Activated T-helper 1 cell treated with anti-CD3 and anti-CD28 coated beads, Interleukin-12 subunit alpha, Interleukin-12 subunit beta, Interleukin-2, Interleukin-4 antibody, amounts not matched to agents 30 ng/mL and 10 ng/mL and 1 ng/mL, durations not matched to agents 14 hours and 24 hours and 36 hours (primary cell): ENCODE measurements around the gene SPDYE3. TPM values are rescaled to one million over a fixed set of nuclear protein-coding genes. Genes with fewer than 3 reads are reported as not detected.
"Not testable (repeated sequence)": the region's sequence is repeated elsewhere in the genome, so short reads cannot be mapped to it uniquely, and the experiment has no call there.

Source experiments
- DNase-seq: peaks from one replicate; pipeline ENCODE4 v3.0.0; 2021; ENCODE audit warnings: low spot score
- H3K27ac Mint-ChIP-seq: one replicate; pipeline ENCODE4 v1.8.0; 2021; ENCODE audit warnings: mild to moderate bottlenecking, mixed read lengths
- H3K27me3 Mint-ChIP-seq: one replicate; pipeline ENCODE4 v1.8.0; 2022; ENCODE audit warnings: mild to moderate bottlenecking, moderate library complexity, mixed read lengths; ENCODE audit not compliant: insufficient read depth
- H3K36me3 Mint-ChIP-seq: one replicate; pipeline ENCODE4 v1.8.0; 2021; ENCODE audit warnings: low read depth, mixed read lengths
- H3K4me1 Mint-ChIP-seq: one replicate; pipeline ENCODE4 v1.8.0; 2021; ENCODE audit warnings: low read depth, mixed read lengths
- H3K4me3 Mint-ChIP-seq: one replicate; pipeline ENCODE4 v1.8.0; 2021; ENCODE audit warnings: mild to moderate bottlenecking, moderate library complexity, mixed read lengths
- H3K9me3 Mint-ChIP-seq: one replicate; pipeline ENCODE4 v1.8.0; 2021; ENCODE audit warnings: mixed read lengths
- intact Hi-C: fragments of 100-400 bp; cut with micrococcal nuclease; formaldehyde crosslinking; loops from one replicate; pipeline ENCODE4 v1.15.1; 2024
- total RNA-seq: library from RNA; stranded (reverse); gene quantifications from 2 replicates; pipeline ENCODE4 v1.2.3, GENCODE V29; 2022

SPDYE3 gene, protein sequence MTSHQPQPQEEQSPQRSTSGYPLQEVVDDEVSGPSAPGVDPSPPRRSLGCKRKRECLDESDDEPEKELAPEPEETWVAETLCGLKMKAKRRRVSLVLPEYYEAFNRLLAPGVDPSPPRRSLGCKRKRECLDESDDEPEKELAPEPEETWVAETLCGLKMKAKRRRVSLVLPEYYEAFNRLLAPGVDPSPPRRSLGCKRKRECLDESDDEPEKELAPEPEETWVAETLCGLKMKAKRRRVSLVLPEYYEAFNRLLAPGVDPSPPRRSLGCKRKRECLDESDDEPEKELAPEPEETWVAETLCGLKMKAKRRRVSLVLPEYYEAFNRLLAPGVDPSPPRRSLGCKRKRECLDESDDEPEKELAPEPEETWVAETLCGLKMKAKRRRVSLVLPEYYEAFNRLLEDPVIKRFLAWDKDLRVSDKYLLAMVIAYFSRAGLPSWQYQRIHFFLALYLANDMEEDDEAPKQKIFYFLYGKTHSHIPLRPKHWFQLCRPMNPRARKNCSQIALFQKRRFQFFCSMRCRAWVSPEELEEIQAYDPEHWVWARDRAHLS
- total RNA-seq, result not detected in 2 replicates

DNA sequence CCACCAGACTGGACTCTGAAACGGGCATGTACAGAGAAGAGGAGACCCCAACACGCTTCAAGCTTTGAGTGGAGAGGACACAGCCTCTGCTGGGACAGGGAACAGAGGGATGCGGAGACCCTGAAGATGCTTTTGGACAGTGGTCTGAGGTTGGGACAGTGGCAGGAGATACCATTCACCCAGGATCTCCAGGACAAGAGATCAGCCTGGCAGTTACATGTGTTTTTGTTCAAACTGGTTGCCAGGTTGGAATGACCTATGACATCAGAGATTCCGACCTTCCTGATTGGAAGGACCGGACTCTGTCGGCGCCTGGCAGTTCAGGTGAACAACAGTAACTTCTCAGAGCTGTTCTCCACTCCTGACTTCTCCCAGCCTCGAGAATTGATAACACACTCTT lies at the start of gene SPDYE3:
Gene SPDYE3 (plus strand): TSS at position 301 of the 400 bp plus-strand sequence. CDS start 184 bp downstream, outside the sequence.
- intact Hi-C loops, DNase-seq, H3K9me3 Mint-ChIP-seq, H3K4me1 Mint-ChIP-seq, H3K36me3 Mint-ChIP-seq, H3K27me3 Mint-ChIP-seq, H3K4me3 Mint-ChIP-seq, H3K27ac Mint-ChIP-seq: not testable (repeated sequence)

DNA sequence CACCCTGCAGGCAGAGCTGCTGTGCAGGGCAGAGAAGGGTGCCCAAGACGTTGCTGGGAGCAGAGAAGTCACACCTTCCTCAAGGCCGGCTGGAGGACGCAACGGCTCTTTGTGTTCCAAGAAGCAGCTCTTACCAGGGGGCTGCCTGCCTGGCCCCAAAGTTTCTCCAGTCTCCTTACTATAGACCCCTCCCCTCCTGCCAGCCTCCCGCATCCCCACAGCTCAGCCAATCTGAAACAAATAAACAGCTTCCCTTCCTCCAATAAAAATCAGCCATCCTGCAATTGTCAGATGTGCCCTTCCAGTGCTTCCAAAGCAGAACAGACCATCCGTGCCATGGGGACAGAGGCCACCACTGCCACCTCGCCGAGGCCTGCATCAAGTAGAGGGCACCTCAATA lies 47.5 kb upstream of the SPDYE3 start:
- intact Hi-C loops, H3K27ac Mint-ChIP-seq, DNase-seq, H3K4me1 Mint-ChIP-seq, H3K36me3 Mint-ChIP-seq, H3K27me3 Mint-ChIP-seq, H3K4me3 Mint-ChIP-seq, H3K9me3 Mint-ChIP-seq: not testable (repeated sequence)

DNA sequence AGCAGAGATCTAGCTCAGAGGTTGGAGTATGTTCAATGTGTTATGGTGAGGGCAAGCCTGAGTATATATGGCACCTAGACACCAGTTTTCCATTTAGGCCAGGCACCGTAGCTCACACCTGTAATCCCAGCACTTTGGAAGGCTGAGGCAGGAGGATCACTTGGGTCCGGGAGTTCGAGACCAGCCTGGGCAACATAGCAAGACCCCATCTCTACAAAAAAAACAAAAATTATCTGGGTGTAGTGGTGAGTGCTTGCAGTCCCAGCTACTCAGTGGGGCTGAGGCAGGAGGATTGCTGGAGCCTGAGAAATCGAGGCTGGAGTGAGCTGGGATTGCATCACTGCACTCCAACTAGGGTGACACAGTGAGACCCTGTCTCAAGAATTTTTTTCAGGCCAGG lies 44.6 kb upstream of the SPDYE3 start:
- H3K27me3 Mint-ChIP-seq, DNase-seq, H3K36me3 Mint-ChIP-seq, H3K9me3 Mint-ChIP-seq, H3K4me3 Mint-ChIP-seq, H3K27ac Mint-ChIP-seq, intact Hi-C loops: not testable (repeated sequence)
- H3K4me1 Mint-ChIP-seq, result peaks cover 12% of the 10 kb centered on the region

DNA sequence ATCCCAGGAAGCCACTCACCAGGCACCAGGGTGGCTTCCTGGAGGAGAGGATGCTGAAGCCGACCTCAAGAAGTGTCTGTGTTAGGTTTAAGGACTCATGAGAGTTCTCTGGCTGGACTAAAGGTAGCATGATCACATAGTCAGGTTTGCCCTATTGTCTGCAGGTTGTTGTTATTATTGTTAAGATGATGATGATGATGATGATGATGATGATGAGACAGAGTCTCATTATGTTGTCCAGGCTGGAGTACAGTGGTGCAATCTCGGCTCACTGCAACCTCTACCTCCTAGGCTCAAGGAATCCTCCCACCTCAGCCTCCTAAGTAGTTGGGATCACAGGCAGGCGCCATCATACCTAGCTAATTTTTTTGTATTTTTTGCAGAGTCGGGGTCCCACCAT lies 43.3 kb upstream of the SPDYE3 start:
- peaks cover 12% of the 10 kb centered on the region for H3K4me1 Mint-ChIP-seq
- H3K27ac Mint-ChIP-seq, H3K9me3 Mint-ChIP-seq, H3K36me3 Mint-ChIP-seq, H3K4me3 Mint-ChIP-seq, DNase-seq, H3K27me3 Mint-ChIP-seq, intact Hi-C loops: not testable (repeated sequence)

DNA sequence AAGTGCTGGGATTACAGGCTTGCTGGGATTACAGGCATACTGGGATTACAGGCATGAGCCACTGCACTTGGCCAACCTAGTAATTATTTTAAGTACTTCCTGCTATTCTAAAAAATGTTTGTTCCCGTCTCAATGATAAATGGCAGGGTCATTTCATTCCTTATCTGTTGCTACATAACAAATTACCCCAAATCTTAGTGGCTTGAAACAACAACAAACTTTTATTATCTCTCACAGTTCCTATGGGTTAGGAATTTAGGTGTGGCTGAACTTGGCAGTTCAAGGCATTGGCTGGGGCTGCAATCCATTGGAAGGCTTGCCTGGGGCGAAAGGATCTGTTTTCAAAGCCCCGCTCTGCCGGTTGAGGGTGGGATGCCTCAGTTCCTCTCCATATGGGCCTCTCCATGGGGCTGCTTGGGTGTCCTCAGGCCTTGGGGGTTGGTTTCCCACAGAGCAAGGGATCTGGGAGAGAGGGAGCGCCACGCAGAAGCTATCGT lies 42.8 kb upstream of the SPDYE3 start:
- H3K4me3 Mint-ChIP-seq, H3K9me3 Mint-ChIP-seq, H3K27ac Mint-ChIP-seq, intact Hi-C loops, H3K36me3 Mint-ChIP-seq, DNase-seq, H3K27me3 Mint-ChIP-seq: not testable (repeated sequence)
- H3K4me1 Mint-ChIP-seq, result peaks cover 12% of the 10 kb centered on the region

DNA sequence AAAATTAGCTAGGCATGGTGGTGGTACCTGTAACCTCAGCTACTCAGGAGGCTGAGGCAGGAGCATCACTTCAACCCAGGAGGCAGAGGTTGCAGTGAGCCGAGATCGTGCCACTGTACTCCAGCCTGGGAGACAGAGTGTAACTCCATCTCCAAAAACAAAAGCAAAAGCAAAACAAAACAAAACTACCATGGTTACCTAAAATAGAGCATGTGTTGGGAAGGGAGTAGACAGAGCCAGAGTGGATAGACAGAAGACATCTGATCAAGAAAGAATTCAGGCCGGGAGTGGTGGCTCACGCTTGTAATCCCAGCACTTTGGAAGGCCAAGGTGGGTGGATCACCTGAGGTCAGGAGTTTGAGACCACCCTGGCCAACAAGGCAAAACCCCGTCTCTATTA lies 41.7 kb upstream of the SPDYE3 start:
- H3K9me3 Mint-ChIP-seq, H3K36me3 Mint-ChIP-seq, intact Hi-C loops, H3K27ac Mint-ChIP-seq, DNase-seq, H3K27me3 Mint-ChIP-seq, H3K4me3 Mint-ChIP-seq: not testable (repeated sequence)
- H3K4me1 Mint-ChIP-seq, result peaks cover 16% of the 10 kb centered on the region

DNA sequence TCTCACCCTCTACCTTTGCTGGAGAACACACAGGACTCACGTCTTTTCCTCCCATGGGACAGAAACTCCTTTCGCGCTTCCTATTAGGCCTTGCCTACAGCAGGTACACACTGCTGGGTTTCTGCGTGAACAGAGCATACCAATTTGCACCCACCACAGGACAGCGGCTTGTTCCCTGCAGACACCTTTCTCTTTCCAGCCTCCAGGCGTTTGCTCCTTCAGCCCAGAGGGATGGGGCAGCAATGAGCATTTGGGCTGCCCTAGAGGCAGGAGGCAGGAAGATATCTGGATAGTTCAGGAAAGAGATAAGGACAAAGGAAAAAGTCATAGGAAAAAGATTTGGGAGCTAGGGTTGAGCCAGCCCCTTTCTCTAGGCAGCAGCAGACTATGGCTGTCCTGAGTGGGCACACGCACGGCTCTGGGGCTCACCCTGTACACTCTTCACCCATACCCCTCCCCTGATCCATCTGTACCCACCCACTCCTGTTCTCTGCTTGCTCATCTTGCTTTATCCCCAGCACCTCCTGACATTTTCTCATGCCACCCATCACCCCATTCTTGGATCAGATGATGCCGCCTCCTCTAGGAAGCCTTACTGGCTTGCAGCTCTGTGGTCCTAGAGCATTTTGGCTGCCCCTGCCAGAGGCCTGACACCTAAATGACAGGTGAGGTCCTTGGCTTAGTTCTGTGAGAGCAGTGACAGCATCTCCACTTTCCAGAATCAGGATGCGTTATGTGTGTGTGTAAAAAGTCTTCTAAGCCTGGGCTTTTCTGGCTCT lies 40.7 kb upstream of the SPDYE3 start:
- H3K9me3 Mint-ChIP-seq, result no peaks in the 10 kb centered on the region
- H3K36me3 Mint-ChIP-seq, result peaks cover 2% of the 10 kb centered on the region
- H3K4me1 Mint-ChIP-seq, result peaks cover 20% of the 10 kb centered on the region
- H3K4me3 Mint-ChIP-seq, result no peak overlapping the region
- no peak for DNase-seq
- H3K27me3 Mint-ChIP-seq, result peaks cover 2% of the 10 kb centered on the region
- intact Hi-C loops, result no loop called here
- no peak overlapping the region for H3K27ac Mint-ChIP-seq

DNA sequence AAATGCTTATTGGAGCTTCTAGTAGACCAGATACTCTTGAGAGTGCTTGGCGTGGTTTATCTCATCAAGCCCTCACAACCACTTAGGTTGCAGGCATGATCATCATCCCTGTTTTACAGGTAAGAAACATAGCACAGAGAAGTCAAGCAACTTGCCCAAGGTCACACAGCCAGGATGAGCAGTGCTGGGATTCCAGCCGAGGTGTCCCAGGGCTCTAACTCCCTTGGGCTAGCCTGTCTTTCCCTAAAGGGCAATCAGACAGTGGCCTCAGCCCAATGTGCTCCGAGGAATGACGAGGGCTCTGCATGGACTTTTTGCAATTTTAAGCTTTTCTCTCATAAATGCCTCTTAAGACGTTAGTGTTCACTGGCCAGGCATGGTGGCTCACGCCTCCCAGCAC lies 39.9 kb upstream of the SPDYE3 start:
- H3K27me3 Mint-ChIP-seq, result peaks cover 2% of the 10 kb centered on the region
- H3K36me3 Mint-ChIP-seq, result no peaks in the 10 kb centered on the region
- intact Hi-C loops, result no loop called here
- no peak overlapping the region for H3K27ac Mint-ChIP-seq
- DNase-seq, result no peak
- peaks cover 20% of the 10 kb centered on the region for H3K4me1 Mint-ChIP-seq
- no peaks in the 10 kb centered on the region for H3K9me3 Mint-ChIP-seq
- no peak overlapping the region for H3K4me3 Mint-ChIP-seq

DNA sequence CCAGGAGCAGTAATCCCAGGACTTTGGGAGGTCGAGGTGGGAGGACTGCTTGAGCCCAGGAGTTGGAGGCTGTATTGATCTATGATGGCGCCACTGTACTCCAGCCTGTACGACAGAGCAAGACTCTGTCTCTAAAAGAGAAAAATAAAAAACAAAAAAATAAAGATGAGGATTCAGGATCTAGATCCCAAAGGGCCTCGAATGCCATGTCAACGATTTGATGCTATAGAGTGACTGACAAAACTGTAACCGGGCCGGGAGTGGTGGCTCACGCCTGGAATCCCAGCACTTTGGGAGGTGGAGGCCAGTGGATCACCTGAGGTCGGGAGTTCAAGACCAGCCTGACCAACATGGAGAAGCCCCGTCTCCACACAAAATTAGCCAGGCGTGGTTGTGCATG lies 38.6 kb upstream of the SPDYE3 start:
- intact Hi-C loops, H3K4me3 Mint-ChIP-seq, H3K9me3 Mint-ChIP-seq: not testable (repeated sequence)

DNA sequence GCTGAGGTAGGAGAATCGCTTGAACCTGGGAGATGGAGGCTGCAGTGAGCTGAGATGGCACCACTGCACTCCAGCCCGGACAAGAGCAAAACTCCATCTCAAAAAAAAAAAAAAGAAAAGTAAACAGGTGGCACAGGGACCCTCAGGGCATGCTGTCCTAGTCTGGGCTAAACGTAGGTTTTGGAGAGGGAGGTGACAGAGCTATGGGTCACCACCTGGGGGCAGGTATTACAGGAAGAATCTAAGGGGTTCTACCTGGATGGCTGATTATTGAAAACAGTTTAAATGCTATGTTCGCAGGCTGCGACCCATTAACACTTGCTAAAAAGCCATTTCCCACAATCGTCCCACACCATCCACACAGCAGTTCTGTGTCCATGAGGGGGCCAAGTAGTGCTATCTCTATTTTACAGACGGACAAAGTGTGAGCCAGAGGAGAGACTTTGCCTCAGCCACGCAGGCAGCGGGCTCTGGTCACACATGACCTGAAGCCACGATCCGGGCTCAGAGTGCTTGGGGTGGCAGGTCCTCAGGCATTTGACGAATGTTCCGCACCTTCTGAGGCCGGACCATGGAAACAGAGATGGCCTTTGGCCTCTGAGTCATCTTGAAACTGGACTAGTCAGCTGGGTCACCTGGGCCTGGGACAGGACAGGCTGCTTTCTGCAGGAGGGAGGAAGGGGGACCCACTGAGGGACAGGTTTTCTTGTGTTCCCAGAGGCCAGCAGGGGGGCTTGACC lies 38.0 kb upstream of the SPDYE3 start:
- Mint-ChIP-seq H3K4me3 (peak overlapping the region; percentile 22), H3K4me1 (peaks cover 20% of the 10 kb centered on the region)
- intact Hi-C loops, result loop anchor here (5.0 kb wide), 4 partner anchors 47 to 717 kb away; partner anchors contain the start of genes FAM200A and TRIP6
- not testable (repeated sequence) for DNase-seq, H3K9me3 Mint-ChIP-seq, H3K27me3 Mint-ChIP-seq, H3K27ac Mint-ChIP-seq, H3K36me3 Mint-ChIP-seq

More for the DNA sequence above, 38.6 kb upstream of the SPDYE3 start:
- H3K36me3 Mint-ChIP-seq, H3K27ac Mint-ChIP-seq, H3K27me3 Mint-ChIP-seq, DNase-seq: not testable (repeated sequence)
- peaks cover 20% of the 10 kb centered on the region for H3K4me1 Mint-ChIP-seq

DNA sequence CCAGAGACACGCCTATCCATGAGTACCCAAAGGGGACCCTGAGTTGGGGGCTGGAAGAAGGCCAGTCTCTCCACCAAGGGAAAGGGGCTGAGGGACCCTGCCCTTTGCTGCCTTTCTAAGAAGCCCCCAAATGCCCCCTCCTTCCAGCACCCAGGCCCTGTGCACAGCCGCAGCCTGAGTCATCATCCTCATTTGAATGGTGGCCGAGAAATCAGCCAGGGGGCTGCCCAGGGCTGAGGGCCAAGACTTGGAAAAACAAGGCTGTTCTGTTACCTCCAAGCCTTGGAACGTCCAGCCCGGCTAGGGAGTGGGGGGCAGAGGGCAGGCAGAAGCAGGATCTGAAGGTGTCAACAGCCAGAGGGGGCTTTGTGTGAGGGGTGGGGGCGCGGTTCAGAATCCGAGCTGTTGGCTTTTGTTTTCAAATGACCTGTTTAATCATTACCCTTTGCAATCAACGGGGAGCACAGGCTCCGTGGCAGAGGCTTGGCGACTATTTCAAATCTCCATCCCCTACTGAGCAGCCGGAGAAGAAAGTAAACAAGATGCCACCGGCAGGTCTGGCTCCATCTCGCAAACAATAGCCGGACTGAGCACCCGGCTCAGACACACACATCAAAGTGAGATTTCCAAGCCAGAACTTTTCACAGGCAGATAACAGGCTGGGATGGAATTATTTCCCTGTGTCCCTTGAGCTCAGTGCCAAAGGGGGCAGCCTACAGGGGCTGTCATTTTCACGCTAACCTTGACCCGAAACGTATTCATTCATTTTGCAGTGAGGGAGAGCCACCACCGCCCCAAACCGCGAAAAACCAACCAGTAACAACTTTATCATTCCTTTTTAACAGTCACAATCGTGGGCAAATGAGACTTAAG lies 37.2 kb upstream of the SPDYE3 start:
- not testable (repeated sequence) for H3K36me3 Mint-ChIP-seq, H3K9me3 Mint-ChIP-seq, H3K27ac Mint-ChIP-seq, DNase-seq, H3K27me3 Mint-ChIP-seq
- Mint-ChIP-seq H3K4me3 (peak overlapping the region; percentile 76), H3K4me1 (peaks cover 25% of the 10 kb centered on the region)
- intact Hi-C loops, result loop anchor here (5.0 kb wide), 4 partner anchors 48 to 718 kb away; partner anchors contain the start of genes FAM200A and TRIP6
